HepG2 (cell line): Measurements from ENCODE around the gene SSU72. TPM values are rescaled to one million over a fixed set of nuclear protein-coding genes. Genes with fewer than 3 reads are reported as not detected.

Experiments used
- ELF3 ChIP-seq: IDR thresholded peaks from 2 replicates; pipeline ENCODE4 v1.6.1; 2016; ENCODE audit warnings: missing genetic modification reagents, missing compliant biosample characterization
- HDAC6 ChIP-seq: fragments of 200-600 bp; sonication (generic); IDR thresholded peaks from 2 replicates; pipeline ENCODE4 v1.7.0; 2017; ENCODE audit warnings: mild to moderate bottlenecking, antibody characterized with exemption, low read length, low read depth
- ISL2 ChIP-seq: sonication (generic); formaldehyde crosslinking; IDR thresholded peaks from 2 replicates; pipeline ENCODE4 v1.5.0; 2020; ENCODE audit warnings: missing genetic modification reagents
- MAF1 ChIP-seq: sonication (generic); formaldehyde crosslinking; IDR thresholded peaks from 2 replicates; pipeline ENCODE4 v1.5.0; 2020; ENCODE audit warnings: missing genetic modification reagents, borderline replicate concordance
- PITX1 ChIP-seq: sonication (generic); formaldehyde crosslinking; IDR thresholded peaks from 2 replicates; pipeline ENCODE4 v1.5.1; 2020; ENCODE audit warnings: mild to moderate bottlenecking, missing genetic modification reagents
- SKIL ChIP-seq: sonication (generic); formaldehyde crosslinking; IDR thresholded peaks from 2 replicates; pipeline ENCODE4 v1.8.0; 2022; ENCODE audit warnings: missing genetic modification reagents, mild to moderate bottlenecking, moderate library complexity, borderline replicate concordance
- SRSF4 ChIP-seq: fragments of 200-400 bp; formaldehyde crosslinking; IDR thresholded peaks from one replicate; pipeline ENCODE4 v1.6.1; 2018; ENCODE audit warnings: mild to moderate bottlenecking, low read depth, low read length, moderate library complexity; ENCODE audit not compliant: poor library complexity, severe bottlenecking
- TBL1XR1 ChIP-seq: fragments of 150-350 bp; IDR thresholded peaks from 2 replicates; pipeline ENCODE4 v1.6.1; 2014; ENCODE audit warnings: borderline replicate concordance, low read length; ENCODE audit not compliant: partially characterized antibody
- THAP11 ChIP-seq: IDR thresholded peaks from 2 replicates; pipeline ENCODE4 v1.6.1; 2016; ENCODE audit warnings: missing biosample characterization, missing genetic modification reagents
- THAP8 ChIP-seq: sonication (generic); formaldehyde crosslinking; IDR thresholded peaks from 2 replicates; pipeline ENCODE4 v1.5.1; 2020; ENCODE audit warnings: missing genetic modification reagents, mild to moderate bottlenecking, borderline replicate concordance
- TIGD3 ChIP-seq: sonication (generic); formaldehyde crosslinking; IDR thresholded peaks from 2 replicates; pipeline ENCODE4 v1.5.1; 2020; ENCODE audit warnings: mild to moderate bottlenecking, missing genetic modification reagents, borderline replicate concordance
- ZBTB14 ChIP-seq: sonication (generic); formaldehyde crosslinking; IDR thresholded peaks from 2 replicates; pipeline ENCODE4 v1.4.0; 2020; ENCODE audit warnings: missing genetic modification reagents
- ZFX ChIP-seq: sonication (generic); formaldehyde crosslinking; IDR thresholded peaks from 2 replicates; pipeline ENCODE4 v1.4.0; 2020; ENCODE audit warnings: mild to moderate bottlenecking, low read depth, missing genetic modification reagents, moderate library complexity
- ZNF34 ChIP-seq: sonication (generic); formaldehyde crosslinking; IDR thresholded peaks from 2 replicates; pipeline ENCODE4 v1.4.0; 2020; ENCODE audit warnings: mild to moderate bottlenecking, missing genetic modification reagents, borderline replicate concordance
- ZNF343 ChIP-seq: sonication (generic); formaldehyde crosslinking; IDR thresholded peaks from 2 replicates; pipeline ENCODE4 v1.4.0; 2020; ENCODE audit warnings: mild to moderate bottlenecking, missing genetic modification reagents
- ZNF589 ChIP-seq: sonication (generic); formaldehyde crosslinking; conservative IDR thresholded peaks from 2 replicates; pipeline ENCODE4 v1.8.0; 2022; ENCODE audit warnings: mild to moderate bottlenecking, moderate library complexity, missing genetic modification reagents
- ZNF777 ChIP-seq: sonication (generic); formaldehyde crosslinking; IDR thresholded peaks from 2 replicates; pipeline ENCODE4 v1.4.0; 2020; ENCODE audit warnings: missing genetic modification reagents
- ZNF891 ChIP-seq: sonication (generic); formaldehyde crosslinking; IDR thresholded peaks from 2 replicates; pipeline ENCODE4 v1.5.0; 2020; ENCODE audit warnings: mild to moderate bottlenecking, missing genetic modification reagents
- polyA plus RNA-seq, 8 experiments: library from polyadenylated mRNA; depleted of rRNA in 3 of 8; stranded (reverse) in 7 of 8; unstranded in 1 of 8; fragments of >200 nt; fragmentation: Illumina TruSeq in 4 of 8; extraction: Trizol in 4 of 8; gene quantifications; 2 replicates each; pipeline versions ENCODE4 v1.2.1 to v1.2.3, GENCODE V29; 2011 to 2016; ENCODE audit warnings: low read depth in 4 of 8, missing spikeins in 1 of 8, mixed read lengths in 1 of 8; ENCODE audit not compliant: insufficient read depth in 1 of 8
- total RNA-seq, 5 experiments: library from RNA; depleted of rRNA; stranded (reverse); fragments of >200 nt; fragmentation: Illumina TruSeq; extraction: Trizol; gene quantifications; 2 replicates each; pipeline ENCODE4 v1.2.3, GENCODE V29; 2016; ENCODE audit warnings: low read depth in 1 of 5
- TF ChIP-seq, protein P1 (sequence below): IDR thresholded peaks from 2 replicates; pipeline ENCODE4 v1.6.1; 2016; ENCODE audit warnings: missing compliant biosample characterization, missing genetic modification reagents, borderline replicate concordance
- TF ChIP-seq, protein P2 (sequence below): sonication (generic); formaldehyde crosslinking; IDR thresholded peaks from 2 replicates; pipeline ENCODE4 v1.4.0; 2020; ENCODE audit warnings: missing genetic modification reagents; ENCODE audit errors: not compliant biosample characterization

The SSU72 gene
- total and polyA plus RNA-seq, 2 of the 13 experiments (the other 11 are each of a cell fraction or from before 2014, with no cell fraction given) = 42.8 to 67.1 TPM

DNA sequence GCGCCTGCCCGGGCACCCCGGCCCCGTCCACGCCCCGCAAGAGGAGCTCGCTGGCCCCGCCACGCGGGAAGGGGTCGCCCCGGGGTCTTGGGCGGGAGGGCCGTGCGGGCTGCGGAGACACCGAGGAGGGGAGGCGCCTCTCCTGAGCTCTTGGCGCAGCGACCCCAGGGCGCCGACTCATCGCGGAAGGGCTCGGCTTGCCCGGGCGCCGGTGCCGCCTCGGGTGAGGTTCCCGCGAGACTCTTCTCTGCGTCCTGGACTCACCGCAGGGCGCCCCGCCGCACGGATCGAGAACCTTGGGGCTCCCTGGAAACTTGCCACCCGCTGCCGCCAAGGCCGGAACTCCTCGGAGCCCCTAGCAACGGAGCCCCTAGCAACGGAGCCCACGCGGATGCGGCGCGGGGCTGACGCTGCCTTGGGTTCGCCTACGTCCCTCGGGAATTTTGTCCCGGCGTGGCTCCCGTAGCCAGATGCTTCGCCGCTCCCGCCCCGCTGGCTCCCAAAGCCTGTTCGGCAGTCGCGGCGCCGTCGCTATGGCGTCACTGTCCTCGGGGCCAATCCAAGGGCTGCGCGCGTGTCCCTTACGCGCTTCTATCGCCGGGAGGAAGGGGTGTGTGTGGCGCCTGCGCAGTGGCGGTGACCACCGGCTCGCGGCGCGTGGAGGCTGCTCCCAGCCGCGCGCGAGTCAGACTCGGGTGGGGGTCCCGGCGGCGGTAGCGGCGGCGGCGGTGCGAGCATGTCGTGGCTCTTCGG is 63.0 kb downstream of the SSU72 start, which contains the start of gene ATAD3A (continued):
- TF ChIP-seq SKIL (CRISPR knock-in tag) = peak; percentile 11; the same call in 1 of the 2 replicates
- TF ChIP-seq TIGD3 (CRISPR knock-in tag) = peak; percentile 55; the same call in 1 of the 2 replicates
- peak; percentile 69; the same call in 1 of the 2 replicates for TF ChIP-seq PITX1 (CRISPR knock-in tag)
- TF ChIP-seq ISL2 = peak; percentile 65
- TF ChIP-seq ELF3 (CRISPR knock-in tag) = peak; percentile 67
- TF ChIP-seq, protein P1, sequence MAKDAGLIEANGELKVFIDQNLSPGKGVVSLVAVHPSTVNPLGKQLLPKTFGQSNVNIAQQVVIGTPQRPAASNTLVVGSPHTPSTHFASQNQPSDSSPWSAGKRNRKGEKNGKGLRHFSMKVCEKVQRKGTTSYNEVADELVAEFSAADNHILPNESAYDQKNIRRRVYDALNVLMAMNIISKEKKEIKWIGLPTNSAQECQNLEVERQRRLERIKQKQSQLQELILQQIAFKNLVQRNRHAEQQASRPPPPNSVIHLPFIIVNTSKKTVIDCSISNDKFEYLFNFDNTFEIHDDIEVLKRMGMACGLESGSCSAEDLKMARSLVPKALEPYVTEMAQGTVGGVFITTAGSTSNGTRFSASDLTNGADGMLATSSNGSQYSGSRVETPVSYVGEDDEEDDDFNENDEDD (CRISPR knock-in tag) = peak; percentile 97
- peak; percentile 48 for TF ChIP-seq TBL1XR1
- peak; percentile 60 for TF ChIP-seq ZFX
- TF ChIP-seq, protein P2, sequence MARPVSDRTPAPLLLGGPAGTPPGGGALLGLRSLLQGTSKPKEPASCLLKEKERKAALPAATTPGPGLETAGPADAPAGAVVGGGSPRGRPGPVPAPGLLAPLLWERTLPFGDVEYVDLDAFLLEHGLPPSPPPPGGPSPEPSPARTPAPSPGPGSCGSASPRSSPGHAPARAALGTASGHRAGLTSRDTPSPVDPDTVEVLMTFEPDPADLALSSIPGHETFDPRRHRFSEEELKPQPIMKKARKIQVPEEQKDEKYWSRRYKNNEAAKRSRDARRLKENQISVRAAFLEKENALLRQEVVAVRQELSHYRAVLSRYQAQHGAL = no peak
- no peak for TF ChIP-seq ZNF777 (CRISPR knock-in tag)
- TF ChIP-seq MAF1 = no peak
- TF ChIP-seq SRSF4 = no peak
- no peak for TF ChIP-seq HDAC6
- no peak for TF ChIP-seq ZBTB14 (CRISPR knock-in tag)
- no peak; the same call in none of the 2 replicates for TF ChIP-seq ZNF589
- no peak for TF ChIP-seq THAP8 (CRISPR knock-in tag)
- TF ChIP-seq ZNF891 (CRISPR knock-in tag) = no peak
- no peak for TF ChIP-seq ZNF34 (CRISPR knock-in tag)
- peak; percentile 95 for TF ChIP-seq THAP11 (CRISPR knock-in tag)
- no peak; the same call in 1 of the 2 replicates for TF ChIP-seq ZNF343 (CRISPR knock-in tag)
